GM19238 (cell line): ENCODE results near the gene CHD5.
"Not testable (repeated sequence)": the region's sequence is repeated elsewhere in the genome, so short reads cannot be mapped to it uniquely, and the experiment has no call there.

Experiments used
- DNase-seq: peaks from one replicate; pipeline ENCODE4 v3.0.0; 2011; ENCODE audit warnings: low spot score; ENCODE audit not compliant: insufficient read length

CHD5 gene

DNA sequence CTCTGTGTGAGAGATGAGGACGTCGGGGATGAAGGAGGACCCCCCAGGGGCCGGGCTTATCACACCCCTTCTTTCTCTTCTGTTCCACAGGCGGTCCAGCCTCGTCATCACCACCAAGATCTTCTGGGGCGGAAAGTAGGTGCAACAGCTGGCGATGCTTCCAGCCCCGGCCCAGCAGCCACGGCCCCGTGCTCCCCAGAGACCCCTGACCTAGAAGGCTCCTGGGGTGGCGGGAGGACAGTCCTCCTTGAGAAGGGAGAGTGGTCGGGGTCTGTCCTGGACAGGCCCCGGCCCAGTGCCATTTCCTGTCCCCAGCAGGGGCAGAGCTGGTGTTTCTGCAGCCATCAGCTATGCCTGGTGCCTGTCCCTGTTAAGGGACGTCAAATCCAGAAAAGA lies 92.7 kb downstream of the CHD5 start:
- DNase-seq = no peak

DNA sequence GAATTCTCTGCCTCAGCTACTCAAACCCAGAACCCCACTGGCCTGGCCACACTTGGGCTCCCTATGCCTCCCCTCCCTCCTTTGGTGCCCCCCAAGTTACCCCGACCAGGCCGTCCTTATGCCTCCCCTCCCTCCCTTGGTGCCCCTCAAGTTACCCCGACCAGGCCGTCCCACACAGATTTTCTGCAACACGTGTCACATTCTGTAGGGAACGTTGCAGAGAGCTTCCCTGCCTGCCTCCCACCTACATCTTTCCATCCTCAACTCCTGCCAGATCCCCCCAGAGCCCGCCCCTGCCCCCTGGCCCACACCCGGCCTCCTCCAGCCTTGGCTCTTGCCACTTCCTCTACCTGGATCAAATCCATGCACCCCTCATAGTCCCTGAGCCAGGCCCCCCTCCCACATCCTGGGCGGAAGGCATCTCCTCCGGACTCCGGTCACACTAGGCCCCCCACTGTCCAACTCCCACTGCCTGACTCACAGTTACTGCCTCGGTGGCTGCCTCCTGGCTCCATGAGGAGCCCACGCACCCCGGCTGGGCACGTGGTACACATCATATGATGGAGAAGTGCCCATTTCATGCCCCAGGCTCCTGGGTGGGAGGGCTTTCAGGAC lies 93.3 kb downstream of the CHD5 start:
- no peak for DNase-seq

DNA sequence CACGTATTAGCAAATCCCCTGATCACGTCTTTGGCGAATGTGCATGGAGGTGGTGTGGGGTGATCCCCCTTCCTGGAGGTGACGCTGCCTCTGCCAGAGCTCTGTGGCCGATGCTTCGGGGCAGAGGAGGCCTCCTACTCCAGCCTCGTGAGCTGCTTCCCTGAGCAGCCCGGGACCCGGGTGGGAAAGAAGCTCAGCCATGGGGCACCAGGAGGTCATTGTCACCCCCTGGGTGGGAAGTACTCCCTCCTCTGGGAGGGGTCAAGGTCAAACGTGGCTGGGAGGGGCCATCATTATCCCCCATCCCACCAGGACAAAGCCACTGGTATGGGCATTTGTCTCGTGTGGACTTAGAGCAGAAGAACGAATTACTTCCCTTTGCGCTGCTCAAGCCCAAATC lies 93.8 kb downstream of the CHD5 start:
- DNase-seq = no peak

DNA sequence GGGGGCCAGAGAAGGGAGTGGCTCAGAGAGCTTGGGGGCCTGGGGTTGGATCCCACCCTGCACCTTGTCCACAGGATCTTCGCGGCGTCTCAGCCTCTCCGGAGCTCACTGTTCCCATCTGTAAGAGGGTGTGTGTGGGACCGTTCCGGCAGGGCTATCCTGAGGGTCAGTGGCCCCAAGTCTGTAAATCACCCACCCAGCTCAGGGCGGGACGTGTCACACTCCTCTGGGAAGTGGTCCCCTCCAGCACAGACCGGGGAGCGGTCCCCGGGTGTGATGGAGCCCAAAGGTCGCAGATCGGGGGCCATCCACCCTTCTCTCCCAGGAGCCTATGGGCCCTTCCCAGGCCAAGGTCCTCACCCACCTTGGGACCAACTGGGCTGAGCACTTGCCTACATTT lies 94.5 kb downstream of the CHD5 start:
- no peak for DNase-seq

DNA sequence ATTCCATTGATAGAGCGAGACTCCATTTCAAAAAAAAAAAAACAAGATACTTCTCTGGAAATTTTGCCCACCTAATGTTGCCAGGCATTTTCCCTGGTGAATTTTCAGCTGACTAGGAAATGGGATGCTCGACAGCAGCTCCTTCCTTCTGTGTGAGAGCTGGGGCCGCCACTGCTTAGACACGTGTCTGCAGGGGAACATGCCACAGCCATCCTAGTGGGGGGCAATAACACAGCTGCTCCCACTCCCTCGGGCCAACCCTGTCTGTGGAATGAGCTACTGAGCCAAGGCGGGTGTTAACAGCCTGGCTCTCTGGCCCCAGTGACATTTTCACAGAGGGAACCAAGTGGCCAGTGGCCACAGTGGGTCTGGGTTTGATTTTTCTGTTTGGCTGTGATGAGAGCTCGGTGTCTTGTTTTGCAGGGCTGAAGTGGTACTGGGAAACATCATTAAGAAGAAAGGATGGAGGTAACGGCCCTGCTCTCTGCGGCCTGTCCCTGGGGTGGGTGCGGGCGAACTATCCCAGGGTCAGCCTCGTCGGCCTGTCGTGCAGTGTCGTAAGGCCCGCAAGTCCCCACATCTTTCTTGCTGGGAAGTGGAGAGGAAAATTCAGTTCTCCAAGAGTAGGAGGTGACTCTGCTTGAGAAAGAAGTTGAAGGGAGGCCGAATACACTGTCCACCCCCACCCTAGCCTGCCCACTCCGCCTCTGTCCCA lies 95.2 kb downstream of the CHD5 start:
- DNase-seq = no peak

DNA sequence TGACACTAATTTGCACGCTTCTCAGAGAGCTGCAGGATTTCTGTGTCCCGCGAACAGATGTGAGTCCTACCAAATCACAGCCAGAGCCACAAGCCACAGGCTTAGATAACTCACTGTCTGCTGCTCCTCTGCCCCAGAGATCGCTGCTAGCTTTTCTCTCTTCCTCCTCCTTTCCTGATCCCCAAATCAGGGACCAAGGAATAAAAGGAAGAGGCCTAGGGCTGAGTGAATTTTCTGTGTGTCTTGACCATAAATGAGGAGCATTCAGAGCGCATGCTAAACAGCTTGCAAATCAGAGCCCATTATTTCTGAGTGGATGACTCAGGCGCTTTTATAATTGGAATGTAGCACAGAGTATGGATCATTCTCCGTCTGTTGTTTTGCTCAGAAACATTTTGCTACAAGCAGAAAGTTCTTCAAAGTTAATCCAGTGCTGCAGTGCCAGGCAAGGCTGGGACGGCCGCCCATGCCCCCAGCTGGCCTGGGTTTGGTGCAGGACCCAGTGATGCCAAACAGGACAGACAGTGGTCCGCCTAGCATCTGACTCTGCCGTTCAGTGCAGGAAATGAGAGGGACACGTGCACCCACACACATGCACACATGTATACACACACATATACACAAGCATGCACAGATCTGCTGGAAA lies 96.2 kb downstream of the CHD5 start:
- no peak for DNase-seq

DNA sequence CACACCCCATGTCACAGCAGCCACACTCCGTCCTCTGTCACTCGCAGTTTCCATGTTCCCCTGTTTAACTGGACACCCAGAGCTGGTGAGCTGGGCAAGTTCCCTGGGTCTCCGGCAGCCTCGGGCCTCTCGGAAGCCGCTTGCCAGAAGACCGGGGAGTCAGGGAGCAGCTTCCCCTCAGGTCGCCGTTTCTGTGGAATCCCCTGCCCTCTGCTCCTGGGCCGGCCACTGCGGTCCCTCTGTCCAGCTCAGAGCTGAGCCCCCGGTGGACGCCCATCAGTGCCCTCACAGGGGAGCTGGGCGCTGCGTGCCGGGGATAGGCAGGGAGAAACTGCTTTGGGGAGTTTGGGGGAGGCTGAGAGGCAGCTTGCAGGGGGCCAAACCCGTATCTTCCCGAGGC lies 96.7 kb downstream of the CHD5 start:
- DNase-seq = no peak

DNA sequence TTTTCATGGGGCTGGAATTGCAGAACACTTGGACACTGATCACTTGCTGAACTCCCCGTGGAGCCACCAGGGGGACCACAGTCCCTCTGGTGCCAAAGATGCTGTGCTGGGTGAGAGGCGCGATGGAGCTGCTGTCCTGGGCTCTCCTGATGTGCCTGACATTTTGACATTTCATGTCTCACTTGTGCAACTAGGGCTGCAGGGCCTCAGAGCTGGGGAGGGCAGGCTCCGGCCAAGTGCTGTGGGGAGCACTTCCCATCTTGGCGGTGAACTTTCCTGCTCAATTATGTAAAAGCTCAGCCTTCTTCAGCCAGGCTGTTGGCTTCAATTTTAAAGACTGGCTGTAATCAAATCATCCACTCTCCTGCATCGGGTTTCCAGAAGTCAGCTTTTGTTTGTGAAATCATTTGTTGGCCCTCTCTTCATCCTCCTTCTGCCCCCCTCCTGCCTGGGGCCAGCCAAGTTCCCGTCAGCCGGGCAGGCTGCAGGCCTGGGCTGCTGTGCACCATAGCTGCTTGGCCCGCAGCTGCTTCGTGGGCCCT lies 97.6 kb downstream of the CHD5 start:
- DNase-seq = no peak

DNA sequence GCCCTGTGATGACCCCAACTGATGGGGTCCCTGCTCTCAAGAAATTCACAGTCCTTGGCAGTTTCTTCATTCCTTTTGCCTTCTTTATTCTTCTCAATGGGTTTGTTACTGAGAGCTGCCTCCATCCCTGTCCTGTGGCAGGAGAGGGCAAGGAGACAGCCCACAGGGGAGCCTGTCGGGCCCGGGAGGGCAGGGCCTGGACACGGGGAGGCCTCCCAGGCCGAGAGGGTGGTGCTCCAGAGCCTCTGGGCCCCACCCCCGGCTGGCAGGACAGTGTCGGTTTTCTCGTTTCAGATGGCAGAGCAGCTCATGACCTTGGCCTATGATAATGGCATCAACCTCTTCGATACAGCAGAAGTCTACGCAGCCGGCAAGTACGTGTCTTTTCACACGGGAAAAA lies 98.2 kb downstream of the CHD5 start:
- DNase-seq = no peak

DNA sequence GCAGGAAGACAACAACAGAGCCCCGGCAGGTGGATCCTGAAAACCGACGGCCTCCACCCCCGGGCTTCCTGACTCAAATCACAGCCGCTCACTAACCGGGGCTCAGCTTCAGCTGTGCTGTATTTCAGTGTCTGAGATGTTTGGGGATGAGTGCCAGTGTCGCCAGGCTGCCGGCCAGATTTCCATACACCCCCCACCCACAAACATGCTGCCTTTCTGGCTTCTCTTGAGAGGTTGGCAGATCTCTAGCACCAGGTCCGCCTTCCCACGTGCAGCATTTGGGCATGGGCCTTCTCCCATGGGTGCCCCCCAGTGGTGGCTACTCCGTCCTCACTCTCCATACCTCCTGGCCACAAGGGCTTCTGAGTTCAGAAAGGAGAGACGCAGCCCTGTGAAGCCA lies 99.7 kb downstream of the CHD5 start:
- DNase-seq = no peak

DNA sequence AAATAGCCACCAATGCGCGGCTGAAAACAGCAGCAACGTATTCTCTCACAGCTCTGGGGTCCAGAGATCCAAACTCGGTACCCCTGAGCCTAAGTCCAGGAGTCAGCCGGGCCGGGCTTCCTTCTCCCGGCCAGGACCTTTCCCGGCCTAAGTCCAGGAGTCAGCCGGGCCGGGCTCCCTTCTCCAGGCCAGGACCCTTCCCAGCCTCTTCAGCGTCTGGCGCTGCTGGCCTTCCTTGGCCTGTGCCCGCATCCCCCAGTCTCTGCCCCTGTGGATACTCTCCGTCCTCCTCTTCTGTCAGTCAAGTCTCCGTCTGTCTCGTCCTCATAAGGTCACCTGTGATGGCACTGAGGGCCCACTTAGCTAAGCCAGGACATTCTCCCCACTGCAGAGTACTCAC lies 102.2 kb downstream of the CHD5 start:
- DNase-seq = no peak

DNA sequence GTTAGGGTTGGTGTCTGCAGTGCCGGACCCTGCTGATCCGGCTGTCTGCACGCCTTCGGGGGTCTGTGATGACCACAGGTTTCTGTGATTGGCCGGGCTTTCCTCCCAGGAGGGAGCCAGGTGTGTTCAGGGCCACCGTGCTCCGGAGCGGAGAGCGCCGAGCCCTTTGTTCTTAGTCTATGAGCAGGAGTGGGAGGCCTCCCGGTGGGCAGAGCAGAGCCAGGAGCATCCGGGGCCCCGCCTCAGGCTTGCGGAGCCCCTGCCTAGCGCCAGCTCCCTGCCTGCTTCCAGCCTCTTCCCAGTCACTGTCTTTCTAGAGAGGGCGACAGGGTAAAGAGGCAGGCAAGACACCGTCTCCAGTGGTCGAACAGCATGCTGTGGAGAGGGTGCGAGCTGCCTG lies 102.6 kb downstream of the CHD5 start:
- no peak for DNase-seq

DNA sequence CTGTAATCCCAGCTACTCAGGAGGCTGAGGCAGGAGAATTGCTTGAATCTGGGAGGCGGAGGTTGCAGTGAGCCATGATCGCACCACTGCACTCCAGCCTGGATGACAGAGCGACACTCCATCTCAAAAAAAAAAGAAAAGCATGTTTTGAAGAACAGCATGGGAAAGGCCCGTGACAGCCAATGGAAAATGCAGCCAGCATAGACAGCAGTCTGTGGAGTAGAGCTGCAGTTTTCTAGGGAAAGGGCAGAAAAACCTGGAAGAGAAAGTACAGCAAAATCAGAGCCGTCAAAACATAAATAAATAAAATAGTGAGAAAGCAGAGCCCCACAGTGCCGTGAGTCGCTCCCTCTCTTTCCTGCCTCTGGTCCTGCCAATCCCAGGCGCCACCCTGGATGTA lies 103.1 kb downstream of the CHD5 start:
- not testable (repeated sequence) for DNase-seq

DNA sequence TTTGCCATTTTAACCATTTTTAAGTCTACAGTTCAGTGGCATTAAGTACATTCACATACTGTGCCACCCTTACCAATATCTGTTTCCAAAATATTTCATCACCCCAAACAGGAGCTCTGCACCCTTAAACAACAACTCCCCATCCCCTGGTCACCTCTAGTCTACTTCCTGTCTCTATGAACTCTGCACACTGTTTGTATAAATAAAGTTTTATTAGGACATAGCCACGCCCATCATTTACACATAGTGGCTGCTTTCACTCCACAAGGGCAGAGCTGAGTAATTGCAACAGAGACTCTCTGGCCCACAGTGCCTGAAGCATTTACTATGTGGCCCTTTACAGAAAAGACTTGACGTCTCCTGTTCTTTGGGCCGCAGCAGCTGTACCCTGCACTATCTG lies 104.4 kb downstream of the CHD5 start:
- DNase-seq = no peak

DNA sequence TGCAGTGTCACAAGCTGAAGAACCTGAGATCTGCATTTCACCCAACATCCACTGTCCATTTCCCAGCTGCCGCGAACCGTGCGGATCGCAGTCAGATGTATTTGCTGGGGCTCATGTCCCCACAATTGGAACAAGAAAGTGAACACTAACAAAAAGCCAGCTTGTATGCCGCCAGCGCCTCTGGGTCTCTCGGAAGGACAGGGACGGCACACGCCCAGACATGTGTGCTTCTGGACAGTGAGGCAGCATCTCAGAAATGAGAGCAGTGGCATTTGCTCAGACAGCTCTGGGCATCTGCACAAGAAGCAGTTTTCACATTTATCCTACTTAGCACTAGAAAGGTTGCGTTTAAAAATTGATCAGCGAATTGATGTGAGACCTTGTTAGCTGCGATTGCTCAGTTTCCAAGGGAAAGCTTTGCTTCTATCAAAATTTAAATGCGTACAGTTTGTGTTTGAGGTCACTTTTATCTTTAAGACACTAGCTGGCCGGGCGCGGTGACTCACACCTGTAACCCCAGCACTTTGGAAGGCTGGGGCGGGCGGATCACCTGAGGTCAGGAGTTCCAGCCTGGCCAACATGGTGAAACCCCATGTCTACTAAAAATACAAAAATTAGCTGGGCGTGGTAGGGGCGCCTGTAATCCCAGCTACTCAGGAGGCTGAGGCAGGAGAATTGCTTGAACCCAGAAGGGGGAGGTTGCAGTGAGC lies 105.8 kb downstream of the CHD5 start:
- no peak for DNase-seq

DNA sequence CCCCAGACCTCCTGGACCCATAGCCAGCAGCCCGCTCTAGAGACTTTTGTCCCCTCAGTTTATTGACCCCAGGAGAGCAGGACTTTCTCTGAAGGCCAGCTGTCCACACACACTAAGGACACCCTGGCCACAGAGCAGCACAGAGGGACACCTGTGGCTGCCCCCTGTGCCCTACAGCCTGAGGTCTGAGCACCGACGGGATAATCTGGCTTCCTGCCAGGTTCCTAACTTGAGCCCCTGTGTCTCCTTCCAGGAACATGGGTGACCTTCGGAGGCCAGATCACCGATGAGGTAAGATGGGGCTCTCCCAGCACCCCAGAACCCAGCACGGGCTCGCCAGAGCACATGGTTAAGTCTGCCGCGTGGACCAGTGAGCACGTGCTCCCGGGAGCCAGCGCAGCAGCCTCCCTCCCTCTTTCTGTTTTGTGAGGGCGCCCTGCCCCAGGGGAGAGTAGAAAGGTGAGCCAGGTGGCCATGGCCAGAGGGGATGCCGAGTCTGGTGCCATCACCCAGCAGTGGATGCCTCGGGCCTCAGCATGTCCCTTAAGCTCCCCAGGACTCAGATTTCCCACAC lies 106.6 kb downstream of the CHD5 start:
- DNase-seq = no peak

DNA sequence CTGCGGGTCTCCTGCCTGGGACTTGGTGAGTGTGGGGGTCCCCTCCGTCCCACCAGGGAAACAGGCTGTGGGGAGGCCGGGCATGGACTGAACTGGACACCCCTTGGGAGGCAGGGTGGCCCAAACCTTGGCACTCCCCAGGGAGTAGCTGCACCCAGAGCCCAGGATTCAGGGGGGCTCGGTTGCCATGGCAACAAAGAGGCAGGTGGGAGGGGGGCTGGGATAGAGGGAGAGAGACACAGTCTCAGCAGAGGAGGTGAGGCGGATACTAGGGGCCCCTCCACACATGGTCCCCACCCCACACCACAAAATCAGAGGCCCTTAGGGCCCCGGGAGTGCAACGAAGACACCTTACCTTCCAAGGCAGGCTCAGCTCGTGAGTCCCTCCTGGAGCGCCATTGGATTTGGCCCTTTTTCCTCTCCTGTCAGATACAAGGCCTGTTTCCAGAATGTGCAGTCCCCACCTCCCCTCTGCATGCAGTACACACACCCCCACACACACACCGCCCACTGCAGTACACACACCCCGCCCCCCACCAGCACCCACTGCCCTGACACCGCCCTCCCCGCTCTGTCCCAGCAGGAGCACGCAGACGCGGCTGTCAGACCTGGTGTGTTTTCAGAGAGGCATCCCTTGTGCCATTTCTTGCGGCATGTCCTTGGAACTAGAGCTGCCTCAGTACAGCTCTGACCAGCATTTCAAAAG lies 107.2 kb downstream of the CHD5 start:
- DNase-seq = no peak

DNA sequence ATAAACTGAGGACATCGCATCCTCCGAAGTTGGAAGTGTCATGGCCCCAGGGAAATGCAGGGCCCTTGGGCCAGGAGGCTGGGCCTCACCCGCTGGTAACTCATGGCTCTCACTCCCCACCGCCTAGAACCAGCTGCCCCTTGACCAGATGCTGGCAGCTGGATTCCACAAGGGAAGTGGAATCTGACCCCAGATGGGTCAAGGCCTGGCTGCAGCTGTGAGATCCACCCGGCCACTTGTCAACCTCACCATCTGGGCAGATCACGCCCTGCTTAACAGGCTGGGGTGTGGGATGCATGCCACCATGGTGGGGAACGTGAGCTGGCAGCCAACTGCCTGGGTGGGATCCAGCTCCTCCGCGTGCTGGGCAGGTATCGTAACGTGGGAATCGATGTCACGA lies 108.9 kb downstream of the CHD5 start:
- no peak for DNase-seq

DNA sequence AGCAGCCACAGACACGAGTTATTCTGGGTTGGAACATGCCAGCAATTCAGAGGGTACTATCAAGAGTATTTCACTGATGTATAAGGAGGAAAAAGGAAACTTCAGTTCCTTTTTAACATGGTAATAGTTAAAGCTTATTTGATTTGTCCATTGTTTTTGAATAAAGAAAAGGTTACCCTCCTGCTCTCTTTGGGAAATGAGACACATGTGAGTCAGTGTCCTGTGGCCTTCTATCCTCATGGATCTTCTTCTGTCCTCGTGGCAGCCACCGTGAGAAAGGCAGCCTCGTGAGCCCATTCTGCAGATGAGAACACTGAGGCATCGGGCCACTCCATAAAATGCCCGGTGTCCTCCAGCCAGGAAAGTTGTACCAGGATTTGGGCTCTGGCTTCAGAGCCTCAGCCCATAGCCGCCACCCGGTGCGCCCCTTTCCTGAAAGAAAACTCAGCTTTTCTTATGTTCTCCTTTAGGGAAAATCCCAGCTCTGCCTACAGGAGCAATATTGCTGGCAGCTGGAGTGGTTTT lies 109.6 kb downstream of the CHD5 start:
- no peak for DNase-seq

DNA sequence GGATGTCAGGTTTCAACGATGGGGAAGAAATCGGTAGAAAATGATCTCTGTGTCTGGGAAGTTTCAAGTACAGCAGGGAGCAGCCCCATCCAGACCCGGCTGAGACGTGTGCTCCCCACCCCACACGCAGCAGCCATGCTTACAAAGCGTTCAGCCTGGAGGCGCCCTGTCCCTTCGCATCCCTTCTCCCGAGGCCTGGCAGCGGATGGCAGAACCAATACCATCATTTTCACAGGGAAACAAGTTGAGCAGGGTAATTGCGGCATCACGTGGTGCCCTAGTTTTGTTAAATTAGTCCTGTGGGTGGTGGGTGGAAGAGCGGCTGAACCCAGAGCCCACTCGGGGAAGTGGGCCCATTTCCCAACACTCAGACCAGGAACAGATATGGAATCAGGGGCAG lies 110.5 kb downstream of the CHD5 start:
- no peak for DNase-seq

DNA sequence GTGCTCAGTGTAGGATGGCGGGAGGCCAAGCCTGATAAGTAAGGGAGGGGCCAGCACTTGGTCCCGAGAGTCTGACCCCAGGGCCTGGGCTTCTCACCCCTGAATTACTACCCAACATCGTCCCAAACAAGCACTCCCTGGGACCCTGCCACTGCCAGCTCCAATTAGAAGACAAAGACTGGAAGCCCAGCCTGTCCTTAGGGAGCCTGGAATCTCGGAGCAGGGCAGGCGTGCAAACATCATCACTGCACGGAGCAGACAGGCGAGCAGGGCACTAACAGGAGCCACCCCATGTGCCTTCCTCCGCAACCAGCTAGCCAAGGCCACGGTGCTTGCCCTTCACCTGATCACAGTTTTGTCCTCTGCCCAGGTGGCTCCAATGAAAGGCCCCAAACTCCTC lies 111.2 kb downstream of the CHD5 start:
- DNase-seq = no peak
